ENCODE data around the gene TIAM1. TPM values are rescaled to one million over a fixed set of nuclear protein-coding genes. Genes with fewer than 3 reads are reported as not detected.

The TIAM1 gene
- total RNA-seq, 2 donors from 2014 or later = 4.5 to 15.2 TPM

- Histone ChIP-seq H3K27me3 (replicated peaks; ENCODE audit: insufficient read depth) (no peaks in the 10 kb centered on the region), H3K4me1 (ENCODE audit: control insufficient read depth in 1 of 2, low read depth in 2 of 2) (peaks cover 2 to 4% of the 10 kb centered on the region in 2 donors), H3K36me3 (no peaks in the 10 kb centered on the region), H3K27ac (no peak overlapping the region), H3K4me3 (no peak overlapping the region), H3K9me3 (no peaks in the 10 kb centered on the region)
- DNase-seq (ENCODE audit: low spot score) (no peak), ATAC-seq (ENCODE audit: insufficient number of reproducible peaks, low FRiP score, low read depth) (no peak)
- no peak for TF ChIP-seq CTCF (IDR thresholded peaks at IDR 0.05)
Observed at GRCh38 chr21:31172328-31172727, 171.7 kb downstream of the TIAM1 start.

- ATAC-seq (ENCODE audit: insufficient number of reproducible peaks, low FRiP score, low read depth) (no peak), DNase-seq (ENCODE audit: low spot score) (no peak)
- H3K36me3 ChIP-seq = no peaks in the 10 kb centered on the region
- H3K27me3 ChIP-seq (replicated peaks; ENCODE audit: insufficient read depth) = no peaks in the 10 kb centered on the region
- no peaks in the 10 kb centered on the region for H3K9me3 ChIP-seq
- TF ChIP-seq CTCF (IDR thresholded peaks at IDR 0.05) = no peak
- no peak overlapping the region for H3K4me3 ChIP-seq
- H3K27ac ChIP-seq = no peak overlapping the region
- no peaks in the 10 kb centered on the region for H3K4me1 ChIP-seq (ENCODE audit: control insufficient read depth in 1 of 2, low read depth in 2 of 2)
Observed at GRCh38 chr21:31164713-31165694, 179.1 kb downstream of the TIAM1 start.

- Histone ChIP-seq H3K4me1 (ENCODE audit: control insufficient read depth in 1 of 2, low read depth in 2 of 2) (no peaks in the 10 kb centered on the region), H3K36me3 (no peaks in the 10 kb centered on the region), H3K27me3 (replicated peaks; ENCODE audit: insufficient read depth) (no peaks in the 10 kb centered on the region), H3K9me3 (no peaks in the 10 kb centered on the region), H3K4me3 (no peak overlapping the region), H3K27ac (no peak overlapping the region)
- no peak for DNase-seq (ENCODE audit: low spot score)
- ATAC-seq (ENCODE audit: insufficient number of reproducible peaks, low FRiP score, low read depth) = no peak
- no peak for TF ChIP-seq CTCF (IDR thresholded peaks at IDR 0.05)
Observed at GRCh38 chr21:31162827-31163226, 181.2 kb downstream of the TIAM1 start.

GRCh38 chr21:31162079-31162699 lies 181.9 kb downstream of the TIAM1 start:
- H3K27me3 ChIP-seq (replicated peaks; ENCODE audit: insufficient read depth) = no peaks in the 10 kb centered on the region
- ATAC-seq (ENCODE audit: insufficient number of reproducible peaks, low FRiP score, low read depth) (no peak), DNase-seq (ENCODE audit: low spot score) (no peak)
- no peaks in the 10 kb centered on the region for H3K4me1 ChIP-seq (ENCODE audit: control insufficient read depth in 1 of 2, low read depth in 2 of 2)
- no peak overlapping the region for H3K27ac ChIP-seq
- no peaks in the 10 kb centered on the region for H3K9me3 ChIP-seq
- TF ChIP-seq CTCF (IDR thresholded peaks at IDR 0.05) = no peak
- no peaks in the 10 kb centered on the region for H3K36me3 ChIP-seq
- H3K4me3 ChIP-seq = no peak overlapping the region

- DNase-seq (ENCODE audit: low spot score) = no peak
- peaks cover 10% of the 10 kb centered on the region for H3K9me3 ChIP-seq
- no peak for TF ChIP-seq CTCF (IDR thresholded peaks at IDR 0.05)
- no peaks in the 10 kb centered on the region for H3K36me3 ChIP-seq
- H3K4me1 ChIP-seq (ENCODE audit: control insufficient read depth in 1 of 2, low read depth in 2 of 2) = no peaks in the 10 kb centered on the region
- no peak overlapping the region for H3K27ac ChIP-seq
- ATAC-seq (ENCODE audit: insufficient number of reproducible peaks, low FRiP score, low read depth) = no peak
- no peak overlapping the region for H3K4me3 ChIP-seq
- H3K27me3 ChIP-seq (replicated peaks; ENCODE audit: insufficient read depth) = no peaks in the 10 kb centered on the region
Observed at GRCh38 chr21:31161157-31161556, 182.9 kb downstream of the TIAM1 start.

Measured in thoracic aorta (tissue), 2 donors.